Fibroblast of peridontal ligament (primary cell): ENCODE data around the gene FGFR3.

Experiments
- DNase-seq: peaks from one replicate; pipeline ENCODE4 v3.0.0-alpha.2; 2010; ENCODE audit errors: extremely low read depth

The FGFR3 gene

DNA sequence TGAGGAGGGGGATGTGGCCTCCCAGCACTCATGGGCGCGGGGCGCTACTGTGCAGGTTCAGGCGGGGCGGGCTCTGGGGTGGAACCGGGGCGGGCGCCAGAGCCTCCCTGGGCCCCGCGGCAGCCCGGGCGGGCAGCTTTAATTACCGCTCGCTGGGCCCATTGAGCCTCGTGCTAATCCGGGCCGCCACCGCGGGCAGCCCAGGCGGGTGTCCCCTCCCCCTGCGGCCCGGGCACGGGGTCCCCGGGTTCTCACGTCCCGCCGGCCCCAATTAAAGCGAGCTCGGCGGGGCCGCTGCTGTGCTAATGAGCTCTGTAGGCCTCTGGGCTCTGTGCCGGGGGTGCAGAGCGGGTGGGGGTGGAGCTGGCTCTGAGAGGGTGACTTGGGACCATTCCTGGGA lies 22.8 kb upstream of the FGFR3 start:
- DNase-seq: no peak

GRCh38 chr4:1770791-1771231 lies 22.3 kb upstream of the FGFR3 start:
- DNase-seq: no peak

DNA sequence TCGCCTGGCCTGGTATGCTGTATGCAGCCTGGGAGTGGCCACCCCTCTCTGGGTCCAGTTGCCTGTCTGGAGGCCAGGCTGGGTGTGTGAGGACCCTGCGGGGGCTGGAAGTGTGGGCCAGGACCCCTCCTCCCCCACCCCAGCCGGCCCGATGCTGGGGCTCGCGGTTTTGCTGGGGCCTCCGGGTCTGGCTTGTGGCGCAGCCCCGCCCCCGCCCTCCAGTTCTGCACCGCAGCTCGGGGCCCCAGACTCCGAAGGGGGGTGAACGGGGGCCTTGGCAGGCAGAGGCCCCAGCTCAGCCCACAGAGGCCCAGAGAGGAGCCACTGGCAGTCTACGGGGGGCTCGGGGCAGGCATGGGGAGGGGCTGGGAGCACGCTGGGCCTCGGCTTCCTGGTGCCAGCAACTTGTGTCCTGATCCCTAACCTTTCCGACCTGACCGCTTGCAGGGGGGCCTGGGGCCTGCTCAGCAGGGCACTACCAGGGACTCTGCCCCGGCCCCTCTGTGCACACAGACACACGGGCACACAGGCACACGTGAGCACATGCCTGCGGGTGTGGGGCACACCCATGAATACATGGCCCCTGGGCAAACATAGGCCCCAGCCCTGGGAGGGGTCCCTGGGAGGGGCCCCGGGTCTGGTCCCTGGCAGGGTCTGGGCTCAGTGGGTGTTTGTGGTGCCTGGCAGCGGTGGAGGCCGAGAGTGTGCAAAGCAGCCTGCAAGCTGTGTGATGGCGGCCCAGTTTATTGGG lies 21.4 kb upstream of the FGFR3 start:
- DNase-seq: no peak

- no peak for DNase-seq
Measured at GRCh38 chr4:1772853-1773538, 20.1 kb upstream of the FGFR3 start.

DNA sequence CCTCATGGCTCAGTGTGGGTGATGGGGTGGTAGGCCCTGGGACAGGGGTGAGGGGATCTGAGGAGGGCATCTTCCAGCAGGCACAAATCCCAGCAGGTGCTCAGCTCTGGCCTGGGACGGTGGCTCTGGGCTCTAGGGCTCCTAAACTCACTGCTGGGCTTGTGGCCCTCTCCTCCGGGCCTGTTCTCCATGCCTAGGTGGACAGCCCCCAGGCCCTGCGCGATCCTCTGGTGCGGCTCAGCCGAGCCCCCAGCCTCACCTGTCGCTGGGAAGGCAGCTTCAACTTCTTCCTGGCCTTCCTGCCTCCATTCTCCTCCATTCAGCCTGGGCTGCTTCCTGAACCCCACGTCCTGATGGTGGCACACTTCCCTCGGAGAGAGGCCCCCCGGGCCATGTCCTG lies 19.3 kb upstream of the FGFR3 start:
- DNase-seq: no peak

DNA sequence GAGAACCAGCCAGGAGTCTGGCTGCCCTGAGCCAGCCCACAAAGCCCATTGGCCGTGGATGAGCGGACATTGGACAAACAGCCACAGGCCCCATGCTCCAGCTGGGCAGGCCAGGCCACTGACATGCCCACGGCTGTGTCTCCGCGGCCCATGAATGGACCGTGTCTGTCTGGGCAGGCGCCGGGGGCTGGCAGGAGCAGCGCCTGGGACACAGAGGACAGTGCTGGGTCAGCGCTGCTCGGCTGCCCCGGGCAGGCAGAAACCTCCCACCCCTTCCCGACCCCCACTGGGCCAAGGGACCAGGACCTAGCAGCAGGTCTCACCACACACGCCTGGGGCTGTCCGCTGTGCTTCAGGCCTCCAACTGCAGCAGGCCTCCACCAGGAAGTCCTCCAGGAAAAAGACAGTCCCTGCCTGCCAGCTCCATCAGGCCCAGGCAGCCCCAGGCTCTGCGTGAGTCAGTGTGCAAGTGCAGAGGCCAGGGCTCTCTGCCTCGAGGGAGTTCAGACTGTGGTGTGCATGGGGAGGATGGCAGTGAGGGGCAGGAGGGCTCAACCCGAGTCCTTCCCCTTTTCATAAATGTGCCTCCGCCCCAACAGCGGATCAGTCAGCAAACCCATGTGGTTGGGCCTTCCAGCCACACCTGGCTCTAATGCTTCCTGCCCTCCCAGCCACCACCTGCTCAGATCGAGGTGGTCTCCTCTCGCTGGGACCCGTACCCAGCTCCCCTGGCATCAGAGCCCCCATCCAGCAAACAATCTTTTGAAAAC lies 17.2 kb upstream of the FGFR3 start:
- no peak for DNase-seq

DNA sequence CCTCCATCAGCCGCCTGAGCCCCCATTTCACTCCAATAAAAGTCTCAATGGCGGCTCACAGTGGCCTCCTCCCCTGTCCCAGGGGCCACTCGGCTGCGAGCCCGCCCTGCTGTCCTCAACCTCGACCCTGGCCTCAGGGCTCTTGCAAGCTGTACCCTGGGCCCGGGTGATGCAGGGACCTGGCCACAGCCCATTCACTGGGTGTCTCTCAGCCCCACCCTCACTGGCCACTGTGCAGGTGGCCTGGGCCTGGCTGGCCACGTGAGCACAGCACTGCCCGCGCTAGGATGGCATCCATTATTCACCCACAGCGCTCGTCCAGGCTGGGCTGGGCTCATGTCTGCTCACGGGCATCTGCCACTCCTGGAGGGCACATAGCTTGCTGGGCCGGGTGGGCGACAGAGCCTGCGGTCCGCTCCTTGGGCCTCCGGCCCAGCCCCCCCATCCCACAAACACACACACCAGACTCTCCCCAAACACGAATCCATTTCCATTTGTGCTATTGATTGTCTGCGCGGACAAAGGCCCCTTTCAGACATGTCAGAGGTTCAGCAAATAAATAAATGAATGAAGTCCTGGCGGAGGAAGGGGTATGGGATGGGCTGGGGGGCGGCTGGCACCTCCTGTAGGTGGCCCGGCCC lies 16.5 kb upstream of the FGFR3 start:
- DNase-seq: no peak

DNA sequence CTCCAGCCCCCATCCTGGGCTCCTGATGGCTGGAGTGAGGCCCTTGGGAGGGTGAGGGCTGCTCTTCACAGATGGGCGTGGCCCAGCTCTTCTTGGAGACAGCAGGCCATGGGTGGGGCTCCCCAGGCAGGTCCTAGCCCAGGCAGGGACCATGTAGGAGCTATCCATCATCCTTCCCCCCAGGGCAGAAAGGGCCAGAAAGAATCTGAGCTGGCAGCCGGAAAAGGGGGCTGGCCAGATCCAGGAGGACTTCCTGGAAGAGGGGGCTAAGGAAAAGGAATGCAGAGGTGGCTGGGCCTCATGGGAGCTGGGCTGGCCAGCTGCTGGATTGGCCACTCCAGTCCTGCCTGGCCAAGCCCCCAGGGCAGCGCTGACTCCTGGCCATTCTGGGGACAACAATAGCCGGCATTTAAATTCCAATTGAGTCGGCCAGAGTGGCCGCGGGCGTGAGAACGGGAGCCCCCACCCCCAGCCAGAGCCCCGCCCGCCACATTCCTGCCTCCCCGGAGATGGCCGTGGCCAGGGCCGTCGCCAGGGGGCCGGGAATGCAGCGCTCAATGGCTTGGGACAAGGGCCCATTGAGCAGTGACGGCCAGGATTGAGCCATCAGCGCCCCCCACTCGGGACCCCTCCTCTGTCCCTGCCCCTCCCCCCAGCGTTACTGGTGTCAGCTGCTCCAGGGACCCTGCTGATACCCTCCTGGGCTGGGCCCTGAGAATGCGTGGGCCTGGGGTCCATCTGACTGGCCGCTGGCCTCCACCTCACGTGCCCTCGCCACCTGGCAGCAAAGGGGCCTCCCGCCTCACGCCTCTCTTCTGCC lies 15.1 kb upstream of the FGFR3 start:
- DNase-seq: no peak

GRCh38 chr4:1778642-1779392 lies 14.3 kb upstream of the FGFR3 start:
- DNase-seq: no peak

DNA sequence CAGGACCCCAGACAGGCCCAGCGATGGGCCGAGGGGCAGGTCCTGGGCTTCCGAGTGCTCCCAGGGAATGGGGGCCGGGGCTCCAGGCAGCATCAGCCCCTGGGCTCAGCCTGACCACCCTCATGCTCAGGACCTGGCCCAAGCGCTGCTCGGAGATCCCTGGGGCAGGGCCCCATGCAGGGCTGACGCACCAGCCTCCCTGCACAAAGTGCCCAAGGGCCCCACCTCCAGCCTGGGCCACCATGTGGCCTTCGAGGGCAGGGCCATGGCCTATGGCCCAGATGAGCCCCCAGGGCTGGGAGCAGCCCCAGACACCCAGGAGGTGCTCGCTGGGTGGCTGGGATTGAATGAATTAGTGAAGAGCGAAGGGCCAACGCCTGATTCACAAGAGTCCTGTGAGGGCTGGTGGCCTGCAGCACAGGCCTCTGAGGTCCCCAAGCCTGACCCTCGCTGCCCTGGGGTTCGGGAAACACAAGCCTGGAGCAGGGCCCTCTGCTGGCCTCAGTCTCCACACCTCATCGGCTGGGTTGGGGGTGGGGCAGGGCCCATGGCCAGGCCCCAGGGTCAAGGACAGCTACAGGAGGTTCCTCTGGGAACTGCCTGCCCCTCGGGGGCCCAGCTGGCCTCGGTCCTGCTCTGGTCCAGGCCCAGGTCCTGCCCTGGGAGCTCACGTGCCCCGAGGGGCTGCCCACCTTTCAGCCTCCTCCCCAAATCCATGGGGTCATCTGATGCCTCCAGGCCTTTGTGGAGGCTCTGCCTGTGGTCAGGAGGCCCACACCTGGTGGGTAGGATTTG lies 13.3 kb upstream of the FGFR3 start:
- DNase-seq: no peak

DNA sequence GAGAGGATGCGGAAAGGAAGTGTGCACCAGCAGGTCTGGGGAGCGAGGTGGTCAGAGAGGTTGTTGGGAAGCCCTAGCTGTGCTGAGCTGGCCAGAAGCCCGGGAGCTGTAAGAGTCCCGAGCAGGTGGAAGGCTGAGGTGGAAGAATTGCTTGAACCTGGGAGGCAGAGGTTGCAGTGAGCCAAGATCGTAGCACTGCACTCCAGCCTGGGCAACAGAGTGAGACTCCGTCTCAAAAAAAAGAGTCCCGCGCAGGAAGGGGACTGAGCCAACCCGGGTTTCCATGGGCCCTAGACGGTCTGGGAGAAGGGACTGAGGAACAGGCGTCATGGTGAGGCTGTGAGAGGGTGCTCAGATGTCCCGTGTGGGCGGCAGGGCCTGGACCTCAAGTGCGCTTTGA lies 12.7 kb upstream of the FGFR3 start:
- no peak for DNase-seq

GRCh38 chr4:1783015-1783414 lies 10.1 kb upstream of the FGFR3 start:
- DNase-seq: no peak

- no peak for DNase-seq
Measured at GRCh38 chr4:1783970-1784369, 9.1 kb upstream of the FGFR3 start.

DNA sequence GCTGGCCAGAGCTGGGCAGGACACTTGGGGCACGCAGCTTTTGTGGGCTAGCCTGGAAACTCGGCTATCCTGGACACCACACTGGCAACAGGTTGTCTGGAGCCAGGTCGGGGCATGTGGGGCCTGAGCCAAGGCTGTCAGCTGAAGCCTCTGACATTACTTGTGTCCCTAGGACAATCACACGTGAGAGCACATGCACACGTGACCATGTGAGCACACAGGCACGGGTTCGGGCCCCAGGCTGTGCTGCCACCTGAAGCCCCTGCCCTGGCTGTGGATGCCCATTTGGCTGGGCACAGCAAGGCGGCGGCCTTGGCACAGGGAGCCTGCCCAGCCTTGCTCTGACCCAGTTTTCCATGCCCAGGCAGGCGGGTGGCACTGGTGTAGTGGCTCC lies 8.7 kb upstream of the FGFR3 start:
- DNase-seq: no peak

DNA sequence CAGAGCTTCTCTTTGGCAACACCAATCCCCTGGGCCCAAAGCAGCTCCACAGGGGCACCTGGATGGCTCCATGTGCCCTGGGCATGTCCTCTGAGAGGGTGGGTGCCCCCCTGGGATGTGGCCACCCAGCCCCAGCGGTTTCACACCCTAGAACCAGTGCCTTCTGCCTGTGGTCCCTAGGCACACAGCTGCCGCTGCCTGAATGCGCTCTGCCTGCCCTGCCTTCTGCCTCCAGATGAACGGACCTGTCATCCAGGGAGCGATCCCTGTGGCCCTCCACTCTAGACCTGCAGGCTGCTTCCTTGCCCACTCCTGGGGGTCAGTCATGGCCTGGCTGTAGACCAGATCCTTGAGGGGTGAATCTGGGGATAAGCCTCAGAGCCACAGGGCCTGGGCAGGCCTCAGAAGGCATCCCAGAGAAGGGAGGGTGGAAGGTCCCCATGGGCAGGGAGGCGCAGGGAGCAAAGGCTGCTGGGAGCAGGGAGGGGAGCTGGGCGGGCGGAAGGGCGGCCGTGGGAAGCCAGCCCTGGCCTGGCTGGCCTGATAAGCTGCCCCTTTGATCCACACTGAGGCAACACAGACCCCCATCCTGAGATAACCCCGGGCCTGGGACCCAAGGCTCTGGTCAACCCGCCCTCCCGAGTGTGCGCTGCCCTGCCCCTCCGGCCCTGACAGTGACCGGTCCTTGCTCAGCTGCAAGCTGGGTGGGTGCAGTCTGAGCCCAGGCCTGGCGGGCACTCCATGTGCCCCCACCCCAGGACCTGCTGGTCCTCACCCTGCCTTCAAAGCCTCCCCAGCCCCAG lies 8.1 kb upstream of the FGFR3 start:
- DNase-seq: no peak

- DNase-seq: no peak
Measured at GRCh38 chr4:1785592-1785991, 7.5 kb upstream of the FGFR3 start.

DNA sequence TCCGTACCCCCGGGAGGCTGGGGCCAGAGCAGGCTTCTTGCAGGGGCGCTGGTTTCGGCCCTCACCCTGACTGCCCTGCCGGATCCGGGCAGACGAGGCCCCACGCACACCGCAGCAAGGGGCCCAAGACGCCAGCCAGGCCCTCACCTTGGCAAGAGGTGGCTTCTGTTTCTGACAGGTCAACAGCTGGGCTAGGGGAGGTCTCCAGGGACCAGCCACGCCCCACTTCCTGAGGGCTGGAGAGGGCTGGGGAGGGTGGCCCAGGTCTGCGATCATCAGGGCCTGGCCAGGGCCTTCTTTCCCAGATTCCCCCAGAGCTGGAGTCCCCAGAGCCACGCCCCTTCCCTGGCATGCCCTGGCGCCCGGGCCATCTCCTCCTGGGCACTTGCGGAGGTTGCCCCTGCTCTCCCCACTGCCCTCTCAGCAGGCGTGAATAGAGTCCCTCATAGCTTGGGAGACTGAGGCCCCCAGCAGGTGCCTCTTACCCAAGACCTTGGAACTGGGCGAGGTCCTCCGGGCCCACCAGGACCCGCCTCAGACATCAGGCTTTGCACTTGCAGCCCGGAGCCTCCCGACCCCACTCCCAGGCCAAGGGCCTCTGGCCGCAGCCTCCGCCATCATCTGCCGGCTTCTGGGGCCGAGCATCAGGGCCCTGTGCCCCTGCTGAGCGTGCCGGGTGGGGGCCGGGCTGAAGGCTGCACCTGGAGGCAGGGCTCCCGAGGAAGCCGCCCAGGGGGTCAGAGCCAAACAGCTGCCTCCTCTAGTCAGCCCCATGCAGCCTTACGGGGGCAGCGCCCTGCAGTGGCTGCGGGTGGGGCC lies 6.3 kb upstream of the FGFR3 start:
- no peak for DNase-seq

GRCh38 chr4:1787411-1788077 lies 5.5 kb upstream of the FGFR3 start:
- no peak for DNase-seq
